GM08714 (cell line): ENCODE results near the gene KRTAP19-8.

Source experiments
- H3K4me3 ChIP-seq: fragments of 200-500 bp; sonication (Bioruptor generic); 2 replicates; pipeline ENCODE4 v1.5.1; 2014; ENCODE audit warnings: mild to moderate bottlenecking, low read length, inconsistent platforms
- ZNF274 ChIP-seq: IDR thresholded peaks from 2 replicates; pipeline ENCODE4 v1.6.1; 2012; ENCODE audit warnings: mild to moderate bottlenecking, low read depth, low read length

Gene KRTAP19-8

DNA sequence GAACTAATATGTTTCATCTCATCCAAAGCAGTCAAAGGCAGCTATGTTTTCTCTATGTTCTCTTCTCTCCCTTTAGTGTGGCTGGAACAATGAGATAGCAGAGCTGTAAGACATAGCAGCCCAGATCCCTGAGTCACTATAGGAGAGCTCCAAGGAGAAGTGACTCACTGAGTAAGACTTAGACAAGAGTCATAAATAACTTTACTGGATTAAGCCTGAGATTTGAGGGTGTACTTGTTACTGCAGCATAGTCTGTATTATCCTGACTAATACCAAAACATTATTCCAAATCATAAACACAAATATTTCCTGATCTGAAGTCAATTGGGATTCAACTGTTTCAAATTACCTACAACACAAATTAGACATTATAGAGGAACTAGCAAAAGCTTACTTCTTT lies 3.9 kb downstream of the KRTAP19-8 start:
- no peak for TF ChIP-seq ZNF274

GRCh38 chr21:31030367-31031106 lies 7.7 kb downstream of the KRTAP19-8 start:
- H3K4me3 ChIP-seq, result no peak overlapping the region
- TF ChIP-seq ZNF274, result no peak

More for the DNA sequence above, 3.9 kb downstream of the KRTAP19-8 start:
- H3K4me3 ChIP-seq, result no peak overlapping the region

GRCh38 chr21:31023680-31024079 lies 14.6 kb downstream of the KRTAP19-8 start:
- TF ChIP-seq ZNF274, result no peak
- H3K4me3 ChIP-seq, result no peak overlapping the region

DNA sequence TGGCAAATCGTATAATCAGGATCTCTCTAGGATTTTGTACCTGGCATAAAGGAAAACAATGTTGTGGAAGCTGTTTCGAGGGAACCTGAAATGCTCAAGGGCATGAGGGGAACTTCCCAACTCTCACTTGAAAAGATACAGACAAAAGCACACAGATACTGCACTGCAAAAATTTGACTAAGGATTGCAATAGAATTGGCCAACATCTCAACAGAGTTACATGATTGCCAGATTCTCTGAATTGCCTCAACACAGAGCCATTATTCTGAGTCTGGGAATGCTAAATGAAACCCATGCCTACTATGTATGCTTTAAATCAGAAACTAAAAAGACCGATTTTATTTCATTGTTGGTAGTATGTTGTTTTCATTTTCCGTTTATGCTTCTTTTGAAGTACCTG lies 16.0 kb downstream of the KRTAP19-8 start:
- TF ChIP-seq ZNF274, result no peak

GRCh38 chr21:31018232-31018631 lies 20.0 kb downstream of the KRTAP19-8 start:
- no peak overlapping the region for H3K4me3 ChIP-seq
- TF ChIP-seq ZNF274, result no peak

More for the DNA sequence above, 16.0 kb downstream of the KRTAP19-8 start:
- H3K4me3 ChIP-seq, result no peak overlapping the region

DNA sequence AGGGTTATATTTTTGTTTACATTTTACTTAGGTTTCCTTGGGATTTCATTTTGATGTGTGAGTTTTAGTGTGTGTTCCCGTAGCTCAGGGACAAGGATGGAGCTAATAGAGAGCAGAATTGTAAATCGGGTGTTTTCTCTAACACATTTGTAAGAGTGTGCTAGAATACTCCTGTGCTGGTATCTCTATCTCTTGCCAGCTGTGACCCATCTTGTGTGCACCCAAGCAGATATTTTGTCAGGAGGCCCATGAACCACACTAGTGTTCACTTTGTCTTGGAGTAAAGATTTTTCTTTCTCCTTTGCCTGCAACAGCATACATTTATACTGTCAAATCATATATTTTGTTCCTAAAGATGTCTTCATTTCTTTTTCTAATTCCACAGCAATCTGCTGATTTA lies 23.4 kb downstream of the KRTAP19-8 start:
- H3K4me3 ChIP-seq, result no peak overlapping the region
- TF ChIP-seq ZNF274, result no peak

DNA sequence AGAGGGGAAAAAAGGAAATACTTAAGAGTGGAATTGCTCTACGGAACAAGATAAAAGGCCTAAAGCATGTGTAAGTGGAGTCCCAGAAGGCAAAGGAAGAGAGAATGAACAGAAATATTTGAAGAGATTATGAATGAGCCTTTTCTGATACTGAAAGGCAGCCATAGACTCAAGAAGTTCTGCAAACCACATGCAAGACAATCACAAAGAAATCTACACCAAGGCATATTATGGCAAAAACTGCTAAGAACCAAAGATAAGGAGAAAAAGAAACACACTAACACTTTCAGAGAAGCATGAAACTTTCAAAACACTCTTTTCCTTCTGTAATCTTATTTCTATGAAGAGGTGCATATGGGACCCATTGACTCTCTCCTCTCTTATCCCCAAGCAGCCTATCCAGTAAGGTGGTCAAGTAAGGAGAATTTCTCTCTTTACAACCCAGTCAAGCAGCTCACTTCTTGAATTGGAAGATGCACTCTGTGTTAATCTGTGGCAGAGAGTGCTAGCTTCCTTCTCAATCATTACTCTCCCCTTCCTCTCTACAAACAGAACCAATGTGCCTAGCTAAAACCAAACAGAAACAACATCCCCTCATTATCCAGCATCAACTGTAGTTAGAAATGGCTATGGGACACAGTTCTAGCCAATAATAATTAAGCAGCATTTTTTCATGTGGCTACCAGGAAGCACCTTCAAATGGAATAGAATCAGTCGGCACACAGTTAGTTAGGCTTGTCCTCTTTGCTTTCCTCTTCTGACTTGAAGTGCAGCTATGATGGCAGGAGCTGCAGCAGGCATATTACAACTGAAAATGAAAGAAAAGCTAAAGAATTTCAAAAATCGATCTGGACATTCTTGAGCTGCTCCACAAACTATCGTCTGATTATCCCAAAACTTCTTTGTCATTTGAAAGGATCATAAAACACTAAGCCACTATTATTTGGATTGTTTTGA lies 25.9 kb downstream of the KRTAP19-8 start:
- TF ChIP-seq ZNF274, result no peak
- no peak overlapping the region for H3K4me3 ChIP-seq

GRCh38 chr21:31011412-31011811 lies 26.9 kb downstream of the KRTAP19-8 start:
- no peak overlapping the region for H3K4me3 ChIP-seq
- TF ChIP-seq ZNF274, result no peak

- TF ChIP-seq ZNF274, result no peak
- H3K4me3 ChIP-seq, result no peak overlapping the region
These were observed 29.9 kb downstream of the KRTAP19-8 start for GRCh38 chr21:31008355-31008754.

DNA sequence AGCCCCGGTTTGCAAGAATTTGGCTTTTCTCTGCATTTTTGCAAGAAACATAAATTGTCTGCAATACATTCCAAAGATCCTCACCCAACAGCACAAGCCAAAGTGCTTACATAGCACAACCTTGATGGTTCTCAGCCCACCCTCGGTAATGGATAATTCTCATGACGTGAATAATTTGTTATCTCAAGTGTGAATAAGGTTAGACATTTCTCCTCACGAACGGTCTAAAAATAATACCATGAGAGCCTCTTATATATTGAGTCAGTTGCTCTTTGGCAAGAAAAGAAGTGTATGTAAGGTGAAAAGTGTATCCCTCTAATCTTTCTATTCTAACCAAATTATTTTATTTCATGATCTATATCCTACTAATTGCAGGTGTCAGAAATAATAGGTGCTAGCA lies 33.3 kb downstream of the KRTAP19-8 start:
- no peak for TF ChIP-seq ZNF274
- no peak overlapping the region for H3K4me3 ChIP-seq

DNA sequence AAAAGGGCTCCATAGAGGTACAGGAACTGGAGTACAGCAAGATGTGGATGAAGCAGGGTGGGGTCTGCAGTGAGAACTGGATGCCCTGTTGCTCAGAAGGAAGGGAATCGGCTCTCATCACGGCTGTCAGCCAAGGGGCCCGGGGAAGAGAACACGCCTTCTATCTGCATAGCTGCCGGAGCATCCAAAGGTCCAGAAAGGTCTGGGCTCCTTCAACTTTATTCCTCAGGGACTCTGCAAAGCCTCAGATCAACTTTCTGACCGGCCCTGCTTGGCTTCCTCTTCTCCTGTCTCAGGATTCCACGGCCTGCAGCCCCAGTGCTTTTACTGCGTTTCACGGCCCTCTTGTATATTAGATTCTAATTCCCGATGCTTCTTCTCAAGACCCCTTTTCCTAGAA lies 34.8 kb downstream of the KRTAP19-8 start:
- H3K4me3 ChIP-seq, result no peak overlapping the region
- TF ChIP-seq ZNF274, result no peak

- no peak for TF ChIP-seq ZNF274
- no peak overlapping the region for H3K4me3 ChIP-seq
These were observed 40.7 kb downstream of the KRTAP19-8 start for GRCh38 chr21:30997541-30997940.

- no peak for TF ChIP-seq ZNF274
These were observed 41.5 kb downstream of the KRTAP19-8 start for GRCh38 chr21:30996728-30997127.

GRCh38 chr21:30994932-30995331 lies 43.3 kb downstream of the KRTAP19-8 start:
- H3K4me3 ChIP-seq, result no peak overlapping the region
- no peak for TF ChIP-seq ZNF274

More at GRCh38 chr21:30996728-30997127, 41.5 kb downstream of the KRTAP19-8 start:
- H3K4me3 ChIP-seq, result no peak overlapping the region
